HepG2 (cell line): ENCODE measurements around the gene CCL23. TPM values are rescaled to one million over a fixed set of nuclear protein-coding genes. Genes with fewer than 3 reads are reported as not detected.
A peak's percentile ranks its signal among the peaks of the same experiment; 100 is the strongest.

Source experiments
- ATAC-seq: fragments of 200-7000 bp; cut with Tn5 transposase; 3 replicates; pipeline ENCODE4 v1.9.1; 2020; ENCODE audit warnings: mild to moderate bottlenecking, moderate library complexity
- BruUV-seq: library from RNA; stranded (reverse); fragments of 400-500 nt; replicated peaks from 2 replicates; lab custom pipeline; 2021; lab: Mats Ljungman, UMichigan
- CTCF ChIA-PET: fragments of 300-600 bp; formaldehyde crosslinking; extraction: SDS; loops from one replicate; lab custom pipeline; 2021; ENCODE audit warnings: low total read pairs, inconsistent platforms, low intra/inter-chr PET ratio; lab: Yijun Ruan, JAX
- POLR2A ChIA-PET: fragments of 350-600 bp; sonication (Branson Sonifier 250); formaldehyde crosslinking; loops from one replicate; lab custom pipeline; 2020; ENCODE audit warnings: antibody characterized with exemption, inconsistent platforms; lab: Yijun Ruan, JAX
- DNase-seq: peaks from one replicate; pipeline ENCODE4 v3.0.0-alpha.2; 2015; ENCODE audit warnings: low spot score
- FAIRE-seq: peaks from 3 replicates; lab custom pipeline; 2011; peaks lifted over from hg19 to GRCh38; lab: Jason Lieb, UNC
- H2AFZ ChIP-seq: one replicate; pipeline ENCODE4 v1.6.1; 2011; ENCODE audit warnings: low read length, inconsistent platforms
- H3K27ac ChIP-seq: fragments of 300-600 bp; 3 replicates; pipeline ENCODE4 v1.8.0; 2011; ENCODE audit warnings: mixed run types, mild to moderate bottlenecking, mixed read lengths, low read length, inconsistent platforms; ENCODE audit not compliant: insufficient read depth; ENCODE audit errors: extremely low read length
- H3K27me3 ChIP-seq, 2 experiments: fragments of 200-600 bp in 1 of 2; 2 replicates in 1 of 2; 3 replicates in 1 of 2; pipeline versions ENCODE4 v1.6.0 to v1.8.0; 2011; ENCODE audit warnings: low read length in 2 of 2, mild to moderate bottlenecking in 2 of 2, moderate library complexity in 2 of 2, inconsistent platforms in 1 of 2; ENCODE audit not compliant: insufficient read depth in 2 of 2, control insufficient read depth in 1 of 2
- H3K36me3 ChIP-seq, 2 experiments: fragments of 200-600 bp in 1 of 2; replicated peaks in 1 of 2; 2 replicates in 1 of 2; 3 replicates in 1 of 2; pipeline versions ENCODE4 v1.5.1 to v1.8.0; 2011; ENCODE audit warnings: low read length in 2 of 2, inconsistent platforms in 1 of 2; ENCODE audit not compliant: insufficient read depth in 2 of 2, control insufficient read depth in 1 of 2
- H3K4me1 ChIP-seq: 2 replicates; pipeline ENCODE4 v1.5.1; 2012; ENCODE audit warnings: low read length, inconsistent platforms; ENCODE audit not compliant: insufficient read depth
- H3K4me2 ChIP-seq: 2 replicates; pipeline ENCODE4 v1.6.0; 2011; ENCODE audit warnings: low read depth, low read length, inconsistent platforms
- H3K4me3 ChIP-seq, 3 experiments: fragments of 200-600 bp in 1 of 3; sonication (generic), shearing (Covaris generic) in 1 of 3; replicated peaks in 1 of 3; 2 replicates each; pipeline ENCODE4 v1.5.1; 2011 to 2016; ENCODE audit warnings: low read length in 3 of 3, inconsistent platforms in 2 of 3, low read depth in 2 of 3, mild to moderate bottlenecking in 2 of 3, control low read depth in 1 of 3, mixed read lengths in 1 of 3; ENCODE audit not compliant: insufficient read depth in 1 of 3
- H3K79me2 ChIP-seq: one replicate; pipeline ENCODE4 v1.6.1; 2011; ENCODE audit warnings: low read length, inconsistent platforms; ENCODE audit not compliant: insufficient read depth
- H3K9ac ChIP-seq: 2 replicates; pipeline ENCODE4 v1.6.0; 2011; ENCODE audit warnings: mild to moderate bottlenecking, low read depth, low read length, inconsistent platforms; ENCODE audit not compliant: insufficient read depth
- H3K9me3 ChIP-seq: 2 replicates; pipeline ENCODE4 v1.5.1; 2012; ENCODE audit warnings: mild to moderate bottlenecking, low read length
- H4K20me1 ChIP-seq: 2 replicates; pipeline ENCODE4 v1.6.0; 2011; ENCODE audit warnings: inconsistent platforms, mild to moderate bottlenecking, low read length, moderate library complexity; ENCODE audit not compliant: insufficient read depth
- ARID2 ChIP-seq: sonication (generic); formaldehyde crosslinking; IDR thresholded peaks from 2 replicates; pipeline ENCODE4 v1.8.1; 2022; ENCODE audit warnings: mild to moderate bottlenecking, missing genetic modification reagents, borderline replicate concordance
- ARID3A ChIP-seq: IDR thresholded peaks from 2 replicates; pipeline ENCODE4 v1.6.1; 2012; ENCODE audit warnings: low read depth, low read length, improper control_type of control experiment
- ATF1 ChIP-seq: IDR thresholded peaks from 2 replicates; pipeline ENCODE4 v1.6.1; 2016; ENCODE audit warnings: mild to moderate bottlenecking, control low read depth
- ISX ChIP-seq: sonication (generic); formaldehyde crosslinking; conservative IDR thresholded peaks from 2 replicates; pipeline ENCODE4 v1.5.0; 2020; ENCODE audit warnings: missing genetic modification reagents
- RAD21 ChIP-seq: fragments of 450-650 bp; formaldehyde crosslinking; IDR thresholded peaks from 2 replicates; pipeline ENCODE4 v1.5.0; 2020; ENCODE audit warnings: mild to moderate bottlenecking
- SALL2 ChIP-seq: sonication (generic); formaldehyde crosslinking; IDR thresholded peaks from 2 replicates; pipeline ENCODE4 v1.8.1; 2023; ENCODE audit warnings: mild to moderate bottlenecking, missing genetic modification reagents, inconsistent platforms
- SMYD3 ChIP-seq: sonication (generic); formaldehyde crosslinking; IDR thresholded peaks from 2 replicates; pipeline ENCODE4 v1.8.1; 2023; ENCODE audit warnings: mild to moderate bottlenecking, missing genetic modification reagents
- SOX13 ChIP-seq, 3 experiments: fragments of 450-650 bp in 1 of 3; sonication (generic) in 1 of 3; formaldehyde crosslinking in 1 of 3; IDR thresholded peaks in 2 of 3; conservative IDR thresholded peaks in 1 of 3; 2 replicates each; pipeline versions ENCODE4 v1.5.0 to v1.6.1; 2016 to 2020; ENCODE audit warnings: antibody characterized with exemption in 1 of 3, mild to moderate bottlenecking in 1 of 3, missing compliant biosample characterization in 1 of 3, missing genetic modification reagents in 1 of 3, moderate library complexity in 1 of 3
- SSRP1 ChIP-seq: IDR thresholded peaks from 2 replicates; pipeline ENCODE4 v1.6.1; 2016; ENCODE audit warnings: control low read depth
- TFAP4 ChIP-seq: sonication (generic); IDR thresholded peaks from 2 replicates; pipeline ENCODE4 v1.6.1; 2016; ENCODE audit warnings: low read depth, borderline replicate concordance
- THAP7 ChIP-seq: sonication (generic); formaldehyde crosslinking; IDR thresholded peaks from 2 replicates; pipeline ENCODE4 v1.8.1; 2023; ENCODE audit warnings: mild to moderate bottlenecking, missing genetic modification reagents
- ZBTB8A ChIP-seq: sonication (generic); formaldehyde crosslinking; IDR thresholded peaks from 2 replicates; pipeline ENCODE4 v1.4.0; 2020; ENCODE audit warnings: mild to moderate bottlenecking, low read depth, missing genetic modification reagents, borderline replicate concordance
- ZFAT ChIP-seq: sonication (generic); formaldehyde crosslinking; conservative IDR thresholded peaks from 2 replicates; pipeline ENCODE4 v1.8.1; 2023; ENCODE audit warnings: missing genetic modification reagents, inconsistent platforms
- ZNF121 ChIP-seq: sonication (generic); formaldehyde crosslinking; IDR thresholded peaks from 2 replicates; pipeline ENCODE4 v1.5.0; 2020; ENCODE audit warnings: mild to moderate bottlenecking, missing genetic modification reagents
- ZNF263 ChIP-seq: sonication (generic); formaldehyde crosslinking; IDR thresholded peaks from 2 replicates; pipeline ENCODE4 v1.4.0; 2020; ENCODE audit warnings: missing genetic modification reagents
- ZNF275 ChIP-seq: sonication (generic); formaldehyde crosslinking; IDR thresholded peaks from 2 replicates; pipeline ENCODE4 v1.8.0; 2022; ENCODE audit warnings: missing genetic modification reagents, mild to moderate bottlenecking, inconsistent platforms, borderline replicate concordance
- ZNF317 ChIP-seq: sonication (generic); formaldehyde crosslinking; IDR thresholded peaks from 2 replicates; pipeline ENCODE4 v1.5.0; 2020; ENCODE audit warnings: mild to moderate bottlenecking, missing genetic modification reagents
- ZNF704 ChIP-seq: sonication (generic); formaldehyde crosslinking; IDR thresholded peaks from 2 replicates; pipeline ENCODE4 v1.8.1; 2023; ENCODE audit warnings: mild to moderate bottlenecking, inconsistent platforms, moderate library complexity, missing genetic modification reagents, borderline replicate concordance
- ZNF709 ChIP-seq: sonication (generic); formaldehyde crosslinking; IDR thresholded peaks from 2 replicates; pipeline ENCODE4 v1.5.0; 2020; ENCODE audit warnings: mild to moderate bottlenecking, missing genetic modification reagents
- ZSCAN25 ChIP-seq: sonication (generic); formaldehyde crosslinking; IDR thresholded peaks from 2 replicates; pipeline ENCODE4 v1.8.0; 2022; ENCODE audit warnings: mild to moderate bottlenecking, missing genetic modification reagents
- WGBS: methylation state at CpG from one replicate; pipeline ENCODE4 v1.1.6; 2017; ENCODE audit warnings: low lambda C conversion rate; 5-methylcytosine and 5-hydroxymethylcytosine counted together
- in situ Hi-C: cut with HindIII; loops from 2 replicates; pipeline ENCODE4 v1.10.0; 2017; ENCODE audit warnings: low pct_unique_long_range_greater_than_20kb; ENCODE audit not compliant: extremely low pct_ligation_motif_present
- intact Hi-C: fragments of 100-400 bp; cut with micrococcal nuclease; formaldehyde crosslinking; loops from one replicate; pipeline ENCODE4 v1.10.0; 2022; ENCODE audit not compliant: unreplicated experiment
- polyA plus RNA-seq, 8 experiments: library from polyadenylated mRNA; depleted of rRNA in 3 of 8; stranded (reverse) in 7 of 8; unstranded in 1 of 8; fragments of >200 nt; fragmentation: Illumina TruSeq in 4 of 8; extraction: Trizol in 4 of 8; gene quantifications; 2 replicates each; pipeline versions ENCODE4 v1.2.1 to v1.2.3, GENCODE V29; 2011 to 2016; ENCODE audit warnings: low read depth in 4 of 8, missing spikeins in 1 of 8, mixed read lengths in 1 of 8; ENCODE audit not compliant: insufficient read depth in 1 of 8
- total RNA-seq, 5 experiments: library from RNA; depleted of rRNA; stranded (reverse); fragments of >200 nt; fragmentation: Illumina TruSeq; extraction: Trizol; gene quantifications; 2 replicates each; pipeline ENCODE4 v1.2.3, GENCODE V29; 2016; ENCODE audit warnings: low read depth in 1 of 5

CCL23 gene
- total and polyA plus RNA-seq, 2 of the 13 experiments (the other 11 are each of a cell fraction or from before 2014, with no cell fraction given) = not detected

GRCh38 chr17:35991075-35991474 lies 26.7 kb downstream of the CCL23 start:
- Histone ChIP-seq H3K4me2 (peak overlapping the region; percentile 10; the same call in 1 of the 2 replicates), H4K20me1 (no peaks in the 10 kb centered on the region), H2AFZ (no peak overlapping the region), H3K36me3 (peaks cover 5 to 11% of the 10 kb centered on the region in 2 experiments; a peak in 4 of 5 replicates), H3K9ac (no peak overlapping the region), H3K27me3 (no peaks in the 10 kb centered on the region), H3K79me2 (peaks cover 8% of the 10 kb centered on the region), H3K27ac (peak overlapping the region; percentile 72), H3K4me3 (no peak overlapping the region), H3K9me3 (no peaks in the 10 kb centered on the region), H3K4me1 (peaks cover 58% of the 10 kb centered on the region)
- ChIA-PET CTCF (no interaction called here), POLR2A (interaction anchor here (1.0 to 2.9 kb wide), 5 partner anchors 9 to 18 kb away, joined by 3 to 27 read pairs (median 12); partner anchors contain the start of genes CCL15 and CCL16)
- in situ Hi-C loops (no loop called here), intact Hi-C loops (no loop called here)
- no peak for FAIRE-seq
- peak; percentile 86 for ATAC-seq
- DNase-seq = peak; percentile 71
- no TSS peak for BruUV-seq
- 16% methylated on average over 2 of the region's 2 CpGs for WGBS
- TF ChIP-seq ZNF704 (CRISPR knock-in tag) (no peak), ZSCAN25 (CRISPR knock-in tag) (no peak), ZNF317 (CRISPR knock-in tag) (no peak), RAD21 (CRISPR knock-in tag) (no peak), ZNF263 (no peak), SOX13 (IDR thresholded peaks at IDR 0.05) (no peak), SOX13 (CRISPR knock-in tag; conservative IDR thresholded peaks at IDR 0.05 in 1 of 2, IDR thresholded peaks at IDR 0.05 in 1 of 2) (peak in 1 of 2 experiments; percentile 75; a peak in 2 of 4 replicates), SALL2 (CRISPR knock-in tag) (no peak), ISX (CRISPR knock-in tag) (no peak), SMYD3 (CRISPR knock-in tag) (no peak), ARID2 (CRISPR knock-in tag) (no peak), ZNF709 (CRISPR knock-in tag) (no peak), TFAP4 (no peak), ZFAT (CRISPR knock-in tag) (no peak), ZBTB8A (CRISPR knock-in tag) (no peak), THAP7 (CRISPR knock-in tag) (no peak), ARID3A (no peak), ATF1 (CRISPR knock-in tag) (no peak), ZNF121 (no peak), ZNF275 (CRISPR knock-in tag) (no peak), SSRP1 (CRISPR knock-in tag) (no peak)
